ENCODE data around the gene HFE.

- no peak for TF ChIP-seq POLR2A (IDR thresholded peaks at IDR 0.05)
- TF ChIP-seq CTCF (IDR thresholded peaks at IDR 0.05): no peak
Observed at GRCh38 chr6:26141378-26141904, 54.2 kb downstream of the HFE start.
